Erythroblast (primary cell): ENCODE data around the gene TSSK2.

Experiments used
- GATA1 ChIP-seq: IDR thresholded peaks from 2 replicates; pipeline ENCODE4 v1.6.1; 2011; ENCODE audit warnings: low read depth, mild to moderate bottlenecking, control low read depth, low read length, moderate library complexity
- POLR2A ChIP-seq: IDR thresholded peaks from 2 replicates; pipeline ENCODE4 v1.6.1; 2011; ENCODE audit warnings: mild to moderate bottlenecking, low read length

GRCh38 chr22:19088866-19089595 is 42.1 kb upstream of the TSSK2 start:
- TF ChIP-seq GATA1 (no peak), POLR2A (no peak)
